ENCODE measurements around the gene SUMO3. TPM values are rescaled to one million over a fixed set of nuclear protein-coding genes. Genes with fewer than 3 reads are reported as not detected.

SUMO3 gene
- total and polyA plus RNA-seq, 2 of the 8 experiments (the other 6 are each of a cell fraction or from before 2014, with no cell fraction given), result 96.8 to 101 TPM

GRCh38 chr21:44835647-44835973 lies 17.7 kb upstream of the SUMO3 start:
- no peak overlapping the region for H2BK120ac ChIP-seq (replicated peaks; ENCODE audit: low read depth, low read length)

More at GRCh38 chr21:44835647-44835973, 17.7 kb upstream of the SUMO3 start:
- Histone ChIP-seq H4K8ac (ENCODE audit: extremely low read depth, insufficient read depth, low read length) (no peak overlapping the region), H3K27ac (ENCODE audit: low read depth, low read length) (no peak overlapping the region), H4K5ac (ENCODE audit: insufficient read length, low read depth, low read length) (no peak overlapping the region), H4K20me1 (replicated peaks in 1 of 2; ENCODE audit: control insufficient read depth in 1 of 2, insufficient read depth in 2 of 2, low read length in 2 of 2) (no peaks in the 10 kb centered on the region), H2BK20ac (ENCODE audit: low read length) (no peak overlapping the region), H2BK5ac (ENCODE audit: low read depth, low read length) (no peak overlapping the region), H3K23ac (ENCODE audit: insufficient read length) (no peak overlapping the region), H3K9me3 (ENCODE audit: insufficient read depth in 2 of 2, low read depth in 1 of 2, low read length in 1 of 2) (no peaks in the 10 kb centered on the region), H3K56ac (replicated peaks; ENCODE audit: insufficient read length, low read depth, low read length) (no peak overlapping the region), H3K18ac (ENCODE audit: extremely low read depth, low read length) (no peak overlapping the region), H3K4ac (replicated peaks; ENCODE audit: insufficient read length, low read depth, low read length) (no peak overlapping the region), H3K23me2 (ENCODE audit: low read depth, low read length) (no peaks in the 10 kb centered on the region; the same call in 1 of the 2 replicates), H3K27me3 (replicated peaks in 1 of 4; ENCODE audit: control insufficient read depth in 3 of 4, extremely low read depth in 1 of 4, insufficient read depth in 3 of 4, low read length in 3 of 4) (no peaks in the 10 kb centered on the region), H2BK15ac (ENCODE audit: low read length) (no peak overlapping the region), H3K4me1 (replicated peaks in 1 of 4; ENCODE audit: control insufficient read depth in 3 of 4, insufficient read depth in 4 of 4, low read length in 3 of 4) (no peaks in the 10 kb centered on the region; a peak in 2 of 7 replicates), H3K36me3 (ENCODE audit: control insufficient read depth in 2 of 4, insufficient read depth in 4 of 4, low read length in 3 of 4) (no peaks in the 10 kb centered on the region), H3K4me3 (ENCODE audit: extremely low read depth in 1 of 4, insufficient read depth in 2 of 4, low read depth in 3 of 4, low read length in 4 of 4) (no peak overlapping the region), H3K9ac (replicated peaks in 1 of 4; ENCODE audit: extremely low read depth in 1 of 4, low read depth in 3 of 4, low read length in 3 of 4) (no peak overlapping the region), H2BK12ac (ENCODE audit: low read depth, low read length) (no peak overlapping the region), H4K91ac (replicated peaks; ENCODE audit: insufficient read length, low read length) (no peak overlapping the region), H3K79me1 (ENCODE audit: low read depth, low read length) (no peaks in the 10 kb centered on the region), H3K4me2 (ENCODE audit: insufficient read depth in 1 of 2, low read depth in 2 of 2, low read length in 2 of 2) (no peak overlapping the region), H3K14ac (ENCODE audit: insufficient read length) (no peak overlapping the region), H3K79me2 (ENCODE audit: control insufficient read depth in 1 of 2, insufficient read depth in 2 of 2, low read length in 2 of 2) (no peaks in the 10 kb centered on the region), H2AFZ (ENCODE audit: low read length) (no peak overlapping the region), H2AK5ac (ENCODE audit: low read depth, low read length) (no peak overlapping the region)
- 81% methylated on average over 4 of the region's 8 CpGs; no CpG with 5 or more reads in 1 of the 2 experiments for WGBS, 2 experiments (ENCODE audit: extremely low coverage in 1 of 2, insufficient coverage in 1 of 2, insufficient read length in 1 of 2, insufficient replicate concordance in 2 of 2, low coverage in 1 of 2, low lambda C conversion rate in 2 of 2, missing lambda C conversion rate in 1 of 2)
- DNase-seq (ENCODE audit: low read depth in 1 of 2, low spot score in 2 of 2) (no peak), FAIRE-seq (no peak)
- ChIA-PET CTCF (ENCODE audit: partially characterized antibody) (interaction anchor here (0.7 kb wide), 1 partner anchor 12 kb away, joined by 4 read pairs; no protein-coding TSS in a partner anchor), POLR2A (ENCODE audit: partially characterized antibody) (no interaction called here)
- TF ChIP-seq CBX5 (IDR thresholded peaks at IDR 0.05; ENCODE audit: low read depth, low read length) (no peak), CREB1 (IDR thresholded peaks at IDR 0.05) (no peak), KDM4A (IDR thresholded peaks at IDR 0.05; ENCODE audit: low read depth, low read length, severe bottlenecking) (no peak), SAP30 (IDR thresholded peaks at IDR 0.05; ENCODE audit: insufficient read depth, insufficient replicate concordance, low read length) (no peak), FOSL1 (IDR thresholded peaks at IDR 0.05; ENCODE audit: insufficient read depth, low read depth, low read length) (no peak), E2F6 (IDR thresholded peaks at IDR 0.05) (no peak), ZNF274 (IDR thresholded peaks at IDR 0.05; ENCODE audit: borderline replicate concordance, extremely low read depth, low read length) (no peak), GTF2F1 (IDR thresholded peaks at IDR 0.05; ENCODE audit: borderline replicate concordance, low read depth, low read length) (no peak), ASH2L (IDR thresholded peaks at IDR 0.05; ENCODE audit: low read length) (no peak), MAFK (IDR thresholded peaks at IDR 0.05; ENCODE audit: low read depth, low read length) (no peak), TAF1 (IDR thresholded peaks at IDR 0.05; ENCODE audit: low read depth, low read length) (no peak)
